GM21515 (cell line): ENCODE measurements around the gene NOTCH2.

Source experiments
- ATAC-seq: cut with Tn5 transposase; IDR thresholded peaks from one replicate; pipeline ENCODE4 v1.9.1; 2021; ENCODE audit not compliant: unreplicated experiment

The NOTCH2 gene

GRCh38 chr1:119882132-119883049 lies 187.1 kb downstream of the NOTCH2 start:
- no peak for ATAC-seq

GRCh38 chr1:119879510-119880434 lies 189.7 kb downstream of the NOTCH2 start:
- ATAC-seq = no peak

- no peak for ATAC-seq
Measured at GRCh38 chr1:119878171-119878570, 191.3 kb downstream of the NOTCH2 start.

DNA sequence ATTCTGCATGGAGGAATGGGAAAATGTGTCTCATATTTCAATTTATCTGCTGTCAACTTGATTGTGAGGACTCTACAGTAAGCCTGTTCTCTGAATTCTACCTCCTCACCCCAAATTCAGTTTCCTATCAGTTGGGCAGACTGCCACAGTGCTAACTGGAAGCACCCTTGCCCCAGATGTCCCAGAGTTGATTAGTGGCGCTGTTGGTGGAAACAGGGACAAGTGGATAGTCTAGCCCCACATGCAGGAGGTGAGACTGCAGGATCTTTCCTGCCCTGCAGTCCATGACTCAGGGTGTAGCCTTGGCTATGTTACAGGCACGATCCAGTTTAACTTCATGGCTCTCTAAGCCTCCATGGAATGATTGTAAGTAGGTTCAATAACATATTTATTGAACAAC lies 195.3 kb downstream of the NOTCH2 start:
- no peak for ATAC-seq

DNA sequence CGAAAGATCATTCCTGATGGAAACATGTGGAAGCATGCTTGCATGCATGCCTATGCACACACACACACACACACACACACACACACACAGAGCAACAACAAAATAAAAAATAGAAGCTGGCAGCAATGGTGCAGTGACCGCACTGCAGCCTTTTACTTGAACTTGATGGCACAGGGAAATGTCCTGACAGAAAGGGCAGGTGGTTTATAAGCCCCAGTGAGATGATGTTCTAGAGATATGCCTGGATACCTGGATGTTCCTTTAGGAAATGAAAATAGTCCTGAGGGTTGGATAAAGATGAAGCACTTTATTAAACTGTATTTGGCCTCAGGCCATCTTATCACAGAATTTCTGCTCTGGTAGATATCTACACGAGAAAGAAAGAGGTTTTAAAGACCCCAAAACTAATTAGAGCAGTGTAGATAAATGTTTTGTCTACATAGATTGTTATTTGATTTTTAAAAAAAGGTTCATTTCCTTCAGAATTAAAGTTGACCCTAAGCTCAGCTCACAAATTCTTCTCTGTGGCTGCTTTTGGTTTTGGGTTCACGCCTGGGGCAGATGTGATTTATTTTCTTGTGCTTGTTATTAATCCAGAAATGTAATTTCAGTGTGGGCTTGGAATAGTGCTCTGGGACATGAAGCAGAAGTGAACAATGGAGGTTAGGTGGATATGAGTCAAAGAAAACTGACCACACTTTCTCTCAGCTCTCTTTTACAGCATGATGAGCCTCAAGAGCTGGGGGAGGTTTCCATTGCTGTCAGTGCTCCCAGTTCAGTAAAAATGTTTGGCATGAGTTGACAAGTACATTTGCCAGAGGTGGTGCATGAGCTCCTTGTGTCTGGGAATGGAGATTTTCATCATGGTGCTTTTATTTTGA lies 196.1 kb downstream of the NOTCH2 start:
- no peak for ATAC-seq

GRCh38 chr1:119871881-119872280 lies 197.6 kb downstream of the NOTCH2 start:
- ATAC-seq = no peak

DNA sequence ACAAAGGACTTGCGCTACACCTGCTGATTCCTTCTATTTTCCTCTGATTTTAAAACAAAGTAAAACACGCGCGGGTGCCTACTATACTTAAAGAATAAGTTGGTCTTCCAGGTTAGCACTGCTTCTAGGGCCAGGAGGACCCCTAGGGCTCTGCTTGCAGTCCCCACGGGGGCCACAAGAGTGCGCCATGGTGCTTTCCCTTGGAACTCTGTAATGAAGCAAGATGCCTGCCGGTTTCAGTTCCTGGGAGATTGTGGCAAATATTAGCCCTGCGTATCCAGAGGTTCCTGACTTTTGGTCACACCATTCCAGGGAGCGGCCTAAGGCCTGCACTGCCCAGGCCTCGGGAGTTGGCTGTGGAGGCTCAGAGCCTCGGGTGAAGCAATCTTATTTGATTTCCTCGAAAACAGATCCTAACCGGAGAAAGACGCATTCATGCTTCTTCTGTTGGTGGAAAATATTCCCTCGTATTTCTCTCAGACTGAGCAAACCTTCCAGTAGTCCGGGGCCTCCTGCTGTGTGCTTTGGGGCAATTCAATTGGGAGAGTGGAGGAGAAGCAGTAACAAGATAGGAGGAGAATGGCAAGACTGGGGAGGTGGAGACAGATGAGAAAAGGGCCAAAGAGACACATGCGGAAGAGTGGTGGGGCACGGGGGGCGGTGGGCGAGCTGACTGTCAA lies 198.4 kb downstream of the NOTCH2 start:
- no peak for ATAC-seq

GRCh38 chr1:119869995-119870394 lies 199.5 kb downstream of the NOTCH2 start:
- no peak for ATAC-seq

- ATAC-seq = no peak
Measured at GRCh38 chr1:119868176-119868575, 201.3 kb downstream of the NOTCH2 start.

DNA sequence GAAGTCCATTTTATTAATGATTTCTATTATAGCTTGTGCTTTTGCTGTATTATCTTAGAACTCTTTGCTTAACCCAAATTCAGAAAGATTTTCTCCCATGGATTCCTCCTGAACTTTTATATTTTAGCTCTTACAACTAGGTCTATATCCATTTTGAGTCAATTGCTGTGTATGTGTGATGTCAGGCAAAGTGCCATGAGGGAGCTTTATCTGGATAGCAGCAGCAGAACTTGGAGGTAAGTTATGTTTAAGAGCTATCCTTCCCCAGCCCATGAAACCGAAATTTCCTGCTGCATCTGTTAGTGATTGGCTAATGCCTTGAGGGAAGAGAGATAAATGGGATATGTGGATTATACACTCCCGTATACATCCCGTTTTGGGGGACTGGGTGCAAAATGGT lies 203.0 kb downstream of the NOTCH2 start:
- no peak for ATAC-seq

- no peak for ATAC-seq
Measured at GRCh38 chr1:119865627-119866026, 203.8 kb downstream of the NOTCH2 start.

GRCh38 chr1:119862276-119862675 lies 207.2 kb downstream of the NOTCH2 start:
- no peak for ATAC-seq
